CD14-positive monocyte (primary cell): ENCODE data around the gene COX5B. TPM values are rescaled to one million over a fixed set of nuclear protein-coding genes. Genes with fewer than 3 reads are reported as not detected.

ENCODE experiments used
- DNase-seq, 3 donors: peaks; one replicate each; pipeline ENCODE4 v3.0.0-alpha.2; 2011 to 2022
- H2AFZ ChIP-seq: 2 replicates; pipeline ENCODE4 v1.6.0; 2012; ENCODE audit warnings: mild to moderate bottlenecking, low read depth, low read length, inconsistent platforms; ENCODE audit not compliant: insufficient read depth, poor library complexity, severe bottlenecking
- H3K27ac ChIP-seq, 2 donors: 1 replicate in 1 of 2; 2 replicates in 1 of 2; pipeline ENCODE4 v1.5.1; 2012 to 2013; ENCODE audit warnings: low read length in 2 of 2, control low read depth in 1 of 2, inconsistent platforms in 1 of 2, low read depth in 1 of 2, mild to moderate bottlenecking in 1 of 2
- H3K27me3 ChIP-seq, 2 donors: one replicate each; pipeline versions ENCODE4 v1.6.0 to v1.6.1; 2011 to 2013; ENCODE audit warnings: low read length in 2 of 2; ENCODE audit not compliant: control insufficient read depth in 2 of 2, insufficient read depth in 2 of 2
- H3K36me3 ChIP-seq, 2 donors: replicated peaks in 1 of 2; 1 replicate in 1 of 2; 2 replicates in 1 of 2; pipeline versions ENCODE4 v1.5.1 to v1.6.1; 2012 to 2013; ENCODE audit warnings: low read length in 2 of 2, control low read depth in 1 of 2, inconsistent platforms in 1 of 2, mild to moderate bottlenecking in 1 of 2; ENCODE audit not compliant: insufficient read depth in 2 of 2, control insufficient read depth in 1 of 2
- H3K4me1 ChIP-seq, 2 donors: 1 replicate in 1 of 2; 2 replicates in 1 of 2; pipeline versions ENCODE4 v1.5.1 to v1.6.1; 2012 to 2013; ENCODE audit warnings: low read length in 2 of 2, control low read depth in 1 of 2, inconsistent platforms in 1 of 2, mild to moderate bottlenecking in 1 of 2, moderate library complexity in 1 of 2; ENCODE audit not compliant: insufficient read depth in 2 of 2, control insufficient read depth in 1 of 2
- H3K4me2 ChIP-seq: replicated peaks from 2 replicates; pipeline ENCODE3; 2012; ENCODE audit warnings: low read length, moderate library complexity, mild to moderate bottlenecking; ENCODE audit not compliant: poor library complexity, severe bottlenecking; ENCODE audit errors: extremely low read depth
- H3K4me3 ChIP-seq, 3 experiments: fragments of 200-600 bp in 1 of 3; sonication (generic) in 1 of 3; replicated peaks in 1 of 3; 1 replicate in 2 of 3; 2 replicates in 1 of 3; pipeline ENCODE4 v1.5.1; 2011 to 2013; ENCODE audit warnings: low read length in 3 of 3, mild to moderate bottlenecking in 3 of 3, control low read depth in 2 of 3, low read depth in 2 of 3, inconsistent platforms in 1 of 3, moderate library complexity in 1 of 3
- H3K79me2 ChIP-seq: 2 replicates; pipeline ENCODE4 v1.6.0; 2012; ENCODE audit warnings: mild to moderate bottlenecking, control low read depth, inconsistent platforms, low read length, moderate library complexity; ENCODE audit not compliant: insufficient read depth
- H3K9ac ChIP-seq: 2 replicates; pipeline ENCODE4 v1.6.0; 2017; ENCODE audit warnings: low read length, mild to moderate bottlenecking; ENCODE audit not compliant: insufficient read depth, poor library complexity, severe bottlenecking
- H3K9me3 ChIP-seq, 2 donors: replicated peaks in 1 of 2; 1 replicate in 1 of 2; 2 replicates in 1 of 2; pipeline versions ENCODE4 v1.5.1 to v1.6.1; 2012 to 2013; ENCODE audit warnings: low read length in 2 of 2, control low read depth in 1 of 2; ENCODE audit not compliant: control insufficient read depth in 1 of 2, insufficient read depth in 1 of 2
- H4K20me1 ChIP-seq: 2 replicates; pipeline ENCODE4 v1.6.0; 2012; ENCODE audit warnings: mild to moderate bottlenecking, low read length, control low read depth, moderate library complexity; ENCODE audit not compliant: insufficient read depth
- H3K27ac Mint-ChIP-seq, 7 donors: one replicate each; pipeline ENCODE4 v1.8.0; 2020; ENCODE audit warnings: mild to moderate bottlenecking in 7 of 7, mixed read lengths in 7 of 7, moderate library complexity in 6 of 7, inconsistent platforms in 2 of 7
- H3K27me3 Mint-ChIP-seq, 3 donors: one replicate each; pipeline ENCODE4 v1.8.0; 2021 to 2022; ENCODE audit warnings: low read depth in 3 of 3, mild to moderate bottlenecking in 3 of 3, mixed read lengths in 3 of 3, moderate library complexity in 3 of 3, inconsistent platforms in 1 of 3
- H3K36me3 Mint-ChIP-seq, 2 donors: one replicate each; pipeline ENCODE4 v1.8.0; 2020; ENCODE audit warnings: mixed read lengths in 2 of 2, inconsistent platforms in 1 of 2, mild to moderate bottlenecking in 1 of 2
- H3K4me1 Mint-ChIP-seq: one replicate; pipeline ENCODE4 v1.8.0; 2020; ENCODE audit warnings: mild to moderate bottlenecking, mixed read lengths
- H3K4me3 Mint-ChIP-seq, 2 donors: one replicate each; pipeline ENCODE4 v1.8.0; 2020; ENCODE audit warnings: mild to moderate bottlenecking in 2 of 2, mixed read lengths in 2 of 2, moderate library complexity in 1 of 2
- H3K9me3 Mint-ChIP-seq, 7 donors: one replicate each; pipeline ENCODE4 v1.8.0; 2020 to 2022; ENCODE audit warnings: mixed read lengths in 7 of 7, mild to moderate bottlenecking in 6 of 7, moderate library complexity in 6 of 7, inconsistent platforms in 2 of 7
- WGBS: methylation state at CpG from one replicate; pipeline ENCODE4 v1.1.5; 2013; ENCODE audit warnings: missing lambda C conversion rate; ENCODE audit not compliant: insufficient coverage; 5-methylcytosine and 5-hydroxymethylcytosine counted together
- intact Hi-C, 2 donors: fragments of 100-400 bp; cut with micrococcal nuclease; formaldehyde crosslinking; loops; one replicate each; pipeline versions ENCODE4 v1.15.0 to v1.15.1; 2023
- polyA plus RNA-seq, 3 donors: library from polyadenylated mRNA; depleted of rRNA in 1 of 3; unstranded in 2 of 3; stranded (reverse) in 1 of 3; fragments of 300-500 nt in 2 of 3; fragments of >200 nt in 1 of 3; fragmentation: Illumina TruSeq in 2 of 3; gene quantifications; 1 replicate in 2 of 3; 2 replicates in 1 of 3; pipeline ENCODE4 v1.2.3, GENCODE V29; 2012 to 2021
- TF ChIP-seq, protein P1 (sequence below): fragments of 200-600 bp; IDR thresholded peaks from one replicate; pipeline ENCODE4 v1.8.0; 2022; ENCODE audit warnings: antibody characterized with exemption, mild to moderate bottlenecking

The COX5B gene
- polyA plus RNA-seq, 3 donors, result 215 to 598 (median 546) TPM

- Mint-ChIP-seq H3K9me3 (no peaks in the 10 kb centered on the region), H3K27ac (no peak overlapping the region), H3K36me3 (peaks cover 21 to 23% of the 10 kb centered on the region in 2 donors), H3K4me3 (no peak overlapping the region), H3K27me3 (peaks cover 5 to 9% (median 8%) of the 10 kb centered on the region in 3 donors), H3K4me1 (peaks cover 20% of the 10 kb centered on the region)
- Histone ChIP-seq H3K79me2 (peaks cover 20% of the 10 kb centered on the region), H3K36me3 (peaks cover 20 to 22% of the 10 kb centered on the region in 2 donors), H3K9me3 (no peaks in the 10 kb centered on the region), H3K27me3 (no peaks in the 10 kb centered on the region), H3K4me1 (peaks cover 19 to 23% of the 10 kb centered on the region in 2 donors), H3K4me3 (peak overlapping the region in 1 of 3 experiments; percentile 97), H3K27ac (no peak overlapping the region), H3K9ac (no peak overlapping the region), H4K20me1 (no peaks in the 10 kb centered on the region), H2AFZ (no peak overlapping the region), H3K4me2 (no peak overlapping the region)
- TF ChIP-seq, protein P1, sequence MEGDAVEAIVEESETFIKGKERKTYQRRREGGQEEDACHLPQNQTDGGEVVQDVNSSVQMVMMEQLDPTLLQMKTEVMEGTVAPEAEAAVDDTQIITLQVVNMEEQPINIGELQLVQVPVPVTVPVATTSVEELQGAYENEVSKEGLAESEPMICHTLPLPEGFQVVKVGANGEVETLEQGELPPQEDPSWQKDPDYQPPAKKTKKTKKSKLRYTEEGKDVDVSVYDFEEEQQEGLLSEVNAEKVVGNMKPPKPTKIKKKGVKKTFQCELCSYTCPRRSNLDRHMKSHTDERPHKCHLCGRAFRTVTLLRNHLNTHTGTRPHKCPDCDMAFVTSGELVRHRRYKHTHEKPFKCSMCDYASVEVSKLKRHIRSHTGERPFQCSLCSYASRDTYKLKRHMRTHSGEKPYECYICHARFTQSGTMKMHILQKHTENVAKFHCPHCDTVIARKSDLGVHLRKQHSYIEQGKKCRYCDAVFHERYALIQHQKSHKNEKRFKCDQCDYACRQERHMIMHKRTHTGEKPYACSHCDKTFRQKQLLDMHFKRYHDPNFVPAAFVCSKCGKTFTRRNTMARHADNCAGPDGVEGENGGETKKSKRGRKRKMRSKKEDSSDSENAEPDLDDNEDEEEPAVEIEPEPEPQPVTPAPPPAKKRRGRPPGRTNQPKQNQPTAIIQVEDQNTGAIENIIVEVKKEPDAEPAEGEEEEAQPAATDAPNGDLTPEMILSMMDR, result no peak
- WGBS, result no CpG with 5 or more reads among the region's 4 CpGs
- intact Hi-C loops, result loop anchor here in 1 of 2 donors (2.0 to 10.0 kb wide), 2 partner anchors 19 to 49 kb away; no protein-coding TSS in a partner anchor
- DNase-seq, result no peak
Measured at GRCh38 chr2:97644023-97644717, 1.7 kb upstream of the COX5B start.

GRCh38 chr2:97645112-97645694 lies 659 bp upstream of the COX5B start:
- peak overlapping the region; percentile 84 for H3K4me2 ChIP-seq
- Mint-ChIP-seq H3K36me3 (peaks cover 28 to 33% of the 10 kb centered on the region in 2 donors), H3K4me1 (peaks cover 20% of the 10 kb centered on the region), H3K27me3 (peaks cover 2 to 3% (median 2%) of the 10 kb centered on the region in 3 donors), H3K4me3 (peak overlapping the region; percentile 89 to 95), H3K9me3 (no peaks in the 10 kb centered on the region), H3K27ac (peak overlapping the region; percentile 97 to 99 (median 98))
- peak overlapping the region; percentile 85 for H2AFZ ChIP-seq
- H3K9ac ChIP-seq, result peak overlapping the region; percentile 98
- H3K9me3 ChIP-seq, result no peaks in the 10 kb centered on the region
- intact Hi-C loops, result loop anchor here in 1 of 2 donors (2.0 to 10.0 kb wide), 2 partner anchors 18 to 50 kb away; no protein-coding TSS in a partner anchor
- H3K27me3 ChIP-seq, result no peaks in the 10 kb centered on the region
- peaks cover 19 to 23% of the 10 kb centered on the region in 2 donors for H3K4me1 ChIP-seq
- under 1% methylated on average over 17 of the region's 19 CpGs for WGBS
- no peaks in the 10 kb centered on the region for H4K20me1 ChIP-seq
- H3K27ac ChIP-seq, result peak overlapping the region; percentile 96 to 99
- peaks cover 21 to 32% of the 10 kb centered on the region in 2 donors for H3K36me3 ChIP-seq
- TF ChIP-seq, protein P1, result no peak
- H3K4me3 ChIP-seq, result peak overlapping the region; percentile 54 to 97 (median 97)
- H3K79me2 ChIP-seq, result peaks cover 20% of the 10 kb centered on the region
- DNase-seq, result peak; percentile 40 to 68 (median 48)
